Islet precursor cell (in vitro differentiated cells): ENCODE results near the gene SMURF2.

Source experiments
- DNase-seq: peaks from one replicate; pipeline ENCODE4 v3.0.0-alpha.2; 2018

The SMURF2 gene

DNA sequence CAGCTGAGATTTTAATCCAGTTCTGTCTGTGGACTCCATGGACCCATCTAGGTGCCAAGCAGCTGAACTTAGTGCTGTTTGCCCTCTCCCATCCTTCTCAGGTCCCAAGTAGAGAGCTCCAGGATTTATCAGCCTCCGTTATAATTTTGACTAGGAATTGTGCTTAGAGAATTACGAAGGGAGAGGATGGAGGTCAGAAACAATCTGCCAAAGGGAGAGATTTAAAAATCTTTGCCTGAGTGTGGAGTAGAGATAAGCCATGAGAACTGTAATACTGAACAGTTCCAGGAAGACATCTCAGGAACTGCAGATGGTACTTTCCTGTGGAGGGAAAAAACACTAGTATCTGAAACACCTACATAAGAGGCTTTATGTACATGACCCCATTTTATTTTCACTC, 128.3 kb downstream of the SMURF2 start:
- DNase-seq: no peak

DNA sequence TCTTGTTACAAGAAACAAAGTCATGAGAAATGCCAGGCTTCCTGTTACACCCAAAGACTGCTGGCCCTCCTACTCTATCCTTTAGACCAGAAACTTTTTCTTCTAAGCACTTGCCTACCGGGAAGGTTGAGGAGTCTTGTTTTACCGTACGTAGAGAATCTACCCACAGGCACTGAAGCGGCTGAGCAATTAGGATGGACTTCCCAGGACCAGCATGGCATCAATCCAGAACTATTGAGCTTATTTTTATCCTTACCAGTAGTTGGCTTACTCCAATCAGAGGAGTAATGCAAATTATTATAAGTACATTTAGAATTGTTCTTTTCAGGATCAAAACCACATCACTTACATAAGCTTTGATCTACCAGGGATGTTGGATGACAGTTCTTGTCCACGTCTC, 129.7 kb downstream of the SMURF2 start:
- no peak for DNase-seq

DNA sequence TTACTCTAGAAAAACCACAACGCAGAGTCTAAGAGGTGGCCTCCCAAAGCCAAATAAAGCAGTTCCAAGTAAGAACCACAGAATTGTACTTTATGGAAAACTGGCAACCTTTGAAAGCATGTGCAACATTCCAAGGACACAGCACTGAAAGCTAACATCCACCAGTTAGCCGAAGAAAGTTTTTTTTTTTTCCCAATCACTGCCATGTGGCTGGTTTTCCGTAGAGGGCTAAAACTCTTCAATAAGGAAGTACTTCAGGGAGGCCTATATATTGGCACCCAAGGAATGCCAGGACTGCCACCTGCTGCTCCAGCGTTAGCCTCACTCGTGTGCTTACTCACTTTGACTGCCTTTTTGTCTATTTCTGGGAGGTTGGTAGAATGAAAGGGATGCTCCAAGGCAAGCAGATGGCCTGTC, 130.1 kb downstream of the SMURF2 start:
- DNase-seq: no peak

DNA sequence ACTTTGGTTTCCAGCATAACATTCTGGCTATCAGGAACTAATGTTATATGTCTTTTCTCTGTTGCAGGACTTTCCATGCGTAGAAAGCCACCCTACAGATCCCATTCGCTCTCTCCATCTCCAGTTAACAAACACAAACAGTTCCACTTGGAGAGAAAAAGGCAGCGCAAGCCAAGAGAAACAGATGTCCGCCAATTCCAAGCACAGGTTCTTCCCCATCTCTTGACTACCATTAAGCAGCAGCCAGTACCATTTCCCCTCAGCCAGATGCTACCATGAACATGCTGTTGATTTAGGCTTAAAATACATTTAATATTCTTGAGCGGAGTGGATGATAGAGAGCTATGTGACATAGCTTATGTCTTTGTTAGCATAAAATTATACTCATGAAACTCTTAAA, 132.9 kb downstream of the SMURF2 start:
- DNase-seq: no peak

DNA sequence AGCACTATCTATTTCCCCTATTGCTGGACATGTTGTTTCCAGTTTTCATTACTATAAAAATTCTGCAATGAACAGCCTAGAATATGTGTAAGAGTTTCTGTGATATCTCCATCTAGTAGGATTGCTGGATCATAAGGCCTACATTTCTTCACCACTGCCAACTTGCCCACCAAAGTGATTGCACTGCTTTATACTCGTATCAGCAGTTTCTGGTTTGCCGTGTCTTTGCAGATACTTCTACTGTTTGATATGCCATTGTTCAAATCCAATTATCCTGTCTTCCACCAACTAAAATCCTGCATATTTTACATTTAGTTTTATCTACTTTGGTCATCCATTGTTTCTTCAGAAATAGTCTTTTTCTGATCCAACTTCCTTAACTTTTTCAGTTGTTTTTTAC, 134.2 kb downstream of the SMURF2 start:
- no peak for DNase-seq

DNA sequence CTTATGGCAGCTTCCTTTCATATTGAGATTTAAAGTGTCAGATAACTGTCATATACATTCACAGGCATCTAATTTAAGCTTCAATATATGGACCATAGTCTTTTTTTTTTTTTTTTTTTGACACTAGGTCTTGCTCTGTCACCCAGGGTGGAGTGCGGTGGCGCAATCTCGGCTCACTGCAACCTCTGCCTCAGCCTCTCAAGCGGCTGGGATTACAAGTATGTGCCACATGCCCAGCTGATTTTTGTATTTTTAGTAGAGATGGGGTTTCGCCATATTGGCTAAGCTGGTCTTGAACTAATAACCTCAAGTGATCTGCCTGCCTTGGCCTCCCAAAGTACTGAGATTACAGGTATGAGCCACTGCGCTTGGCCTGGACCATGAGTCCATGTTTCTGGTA, 141.7 kb downstream of the SMURF2 start:
- DNase-seq: no peak

DNA sequence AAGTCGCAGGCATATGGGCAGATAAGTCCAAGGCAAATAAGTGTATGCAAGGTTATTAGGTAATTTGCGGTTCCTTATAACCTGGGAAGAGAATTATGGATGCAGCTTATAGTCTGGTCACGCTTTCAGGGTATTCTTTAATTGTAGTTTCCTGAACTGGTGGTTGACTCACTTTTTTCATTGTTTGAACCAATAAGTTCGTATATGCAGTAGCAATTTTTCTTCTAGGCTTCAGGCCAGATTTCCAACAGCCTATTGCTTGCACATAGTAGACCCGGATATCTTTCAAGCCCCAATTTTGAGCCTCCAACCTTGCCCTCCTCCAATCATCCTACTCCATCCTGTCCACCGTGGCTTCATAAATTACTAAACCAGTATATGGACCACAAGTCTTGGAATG, 142.5 kb downstream of the SMURF2 start:
- no peak for DNase-seq

DNA sequence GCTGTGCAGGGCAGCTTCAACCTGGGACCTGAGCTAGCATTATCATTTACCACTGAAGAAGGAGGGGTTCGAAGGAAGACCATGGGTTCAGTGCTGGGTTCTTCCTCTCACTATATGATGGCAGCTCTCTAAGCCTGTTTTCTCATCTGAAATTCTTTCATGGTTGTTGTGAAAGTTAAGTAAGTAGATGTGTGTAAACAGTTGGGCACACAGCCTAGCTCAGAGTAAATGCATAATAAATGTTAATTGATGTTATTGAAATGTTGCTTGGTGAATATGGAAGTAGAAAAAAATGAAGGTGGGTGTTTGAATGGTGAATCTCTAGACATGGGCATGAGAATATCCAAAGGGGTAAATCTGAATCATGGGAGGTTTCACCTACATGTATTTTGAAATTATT, 146.3 kb downstream of the SMURF2 start:
- no peak for DNase-seq

DNA sequence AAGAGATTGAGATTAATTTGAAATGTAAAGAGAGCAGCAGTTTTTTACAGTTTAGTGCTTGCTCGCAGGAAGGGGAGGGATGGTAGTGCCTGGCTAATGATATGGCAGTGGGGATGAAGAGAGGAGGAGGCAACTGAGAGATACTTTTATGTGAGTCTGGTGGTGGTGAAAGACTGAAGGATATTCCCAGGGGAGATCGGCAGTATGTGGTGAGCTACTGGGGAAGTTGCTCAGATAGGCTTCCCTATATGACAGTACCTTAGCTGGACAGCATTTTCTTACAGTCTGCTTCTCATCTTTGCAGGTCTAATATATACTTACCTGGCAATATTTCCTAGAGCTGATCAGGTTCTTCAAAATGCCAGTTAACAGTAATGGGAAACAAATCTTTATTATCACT, 146.7 kb downstream of the SMURF2 start:
- DNase-seq: no peak

DNA sequence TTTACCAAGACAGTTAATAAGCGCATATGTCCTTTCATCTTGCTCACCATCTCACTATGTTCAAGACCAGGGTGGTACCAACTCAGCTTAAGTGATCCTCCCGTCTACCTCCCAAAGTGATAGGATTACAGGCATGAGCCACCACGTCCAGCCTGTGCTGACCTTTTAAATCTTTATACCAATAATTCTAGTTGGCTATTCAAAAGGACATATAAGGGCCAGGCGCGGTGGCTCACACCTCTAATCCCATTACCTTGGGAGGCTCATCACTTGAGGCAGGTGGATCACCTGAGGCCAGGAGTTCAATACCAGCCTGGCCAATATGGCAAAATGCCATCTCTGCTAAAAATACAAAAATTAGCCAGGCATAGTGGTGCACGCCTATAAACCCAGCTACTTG, 152.9 kb downstream of the SMURF2 start:
- no peak for DNase-seq

DNA sequence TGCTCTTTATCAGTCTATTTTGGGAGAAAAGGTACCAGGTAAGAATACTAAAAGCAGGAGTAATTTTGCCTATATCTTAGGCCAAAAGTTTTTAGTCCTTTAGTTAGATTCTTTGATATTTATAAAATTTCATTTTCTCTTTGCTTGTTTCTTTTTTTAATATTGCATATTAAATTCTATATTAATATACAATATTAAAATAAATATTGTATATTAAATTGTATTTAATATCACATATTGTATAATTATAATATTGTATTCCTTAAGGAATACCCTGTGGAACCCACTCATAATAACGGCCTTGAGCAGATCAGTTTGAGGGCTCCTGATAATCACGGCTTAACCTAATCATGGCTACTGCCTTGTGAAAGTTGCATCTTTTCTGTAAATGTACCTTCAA, 153.4 kb downstream of the SMURF2 start:
- DNase-seq: no peak

DNA sequence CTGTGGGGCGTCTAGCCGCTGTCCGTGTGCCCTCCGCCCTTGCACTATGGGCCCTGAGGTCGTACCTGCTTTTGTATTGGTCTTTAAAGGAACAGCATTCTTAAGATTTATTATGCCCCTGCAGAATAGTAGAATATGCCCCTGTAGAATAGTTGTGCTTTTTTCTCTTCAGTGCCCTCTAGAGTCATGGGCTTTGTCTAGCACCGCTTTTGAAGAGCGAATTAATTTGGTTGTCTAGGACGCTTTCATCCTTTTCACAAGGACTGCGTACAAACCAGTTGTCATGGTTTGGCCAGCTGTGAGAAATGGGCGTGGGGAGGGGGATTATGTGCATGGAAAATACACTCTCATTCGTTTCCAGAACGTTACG, 154.7 kb downstream of the SMURF2 start:
- peak; percentile 60 for DNase-seq

DNA sequence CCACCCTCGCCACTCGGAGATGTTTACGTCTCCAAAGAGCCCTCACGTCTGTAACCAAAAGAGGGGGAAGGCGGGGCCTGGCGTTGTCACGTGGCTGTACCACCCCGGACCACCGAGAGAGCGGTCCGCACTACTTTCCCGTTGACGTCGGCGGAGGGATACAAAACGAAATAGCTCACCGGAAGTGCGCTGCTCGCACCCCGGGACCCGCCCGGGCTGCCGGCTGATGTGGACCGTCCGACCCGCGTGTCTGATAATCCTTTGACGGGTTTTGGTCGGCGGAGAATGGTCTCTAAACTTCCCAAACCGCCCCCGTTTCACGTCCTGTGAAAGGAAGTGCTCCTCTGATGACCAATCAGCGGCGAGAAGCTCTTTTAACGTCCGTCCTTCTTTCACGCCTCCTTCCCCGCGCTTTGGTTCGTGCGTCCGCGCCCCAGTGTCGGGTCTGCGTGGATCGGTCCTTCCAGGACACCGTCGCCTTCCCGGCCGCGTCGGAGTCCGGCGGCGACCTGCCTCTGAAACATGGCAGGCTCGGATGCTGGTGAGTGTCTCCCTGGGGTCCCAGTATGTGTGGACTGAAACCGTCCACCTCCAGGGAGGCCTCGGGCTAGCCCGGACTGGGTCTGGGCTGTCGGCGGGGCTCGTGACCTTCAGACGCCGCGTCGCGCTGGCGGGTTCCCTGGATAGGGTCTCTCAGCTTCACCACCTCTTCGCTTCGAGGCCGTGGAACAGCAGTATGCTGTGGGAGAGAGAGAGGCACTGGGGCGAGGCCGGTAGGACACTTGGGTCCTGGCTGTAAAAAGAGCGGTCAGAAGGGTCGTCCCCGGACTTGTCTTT, 155.3 kb downstream of the SMURF2 start, which contains the start of gene CEP95:
Gene CEP95 (plus strand): TSS at position 402 of the 837 bp plus-strand sequence. CDS start 121 bp downstream, at position 523.
- no peak for DNase-seq

DNA sequence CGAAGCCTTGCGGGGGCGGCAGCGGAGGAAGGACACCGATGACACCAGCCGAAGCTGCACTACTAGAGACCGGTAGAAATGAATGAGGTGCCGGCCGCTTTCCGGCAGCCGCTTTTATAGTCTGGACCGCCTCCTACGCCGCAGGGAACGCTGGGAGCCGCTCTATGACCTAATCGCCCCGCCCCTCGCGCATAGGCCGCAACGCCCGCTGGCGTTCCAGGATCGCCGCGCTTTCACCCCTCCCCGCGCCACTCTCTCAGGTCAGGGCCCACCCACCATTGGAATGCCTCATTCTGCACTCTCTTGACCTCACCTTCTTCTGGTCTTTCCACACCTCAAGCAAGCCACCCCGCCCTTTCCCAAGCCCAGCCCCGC, 155.9 kb downstream of the SMURF2 start, which contains the start of gene DDX5:
Gene DDX5 (minus strand): TSS at position 89 of the 375 bp plus-strand sequence. CDS start 170 bp downstream, outside the sequence.
- DNase-seq: peak; percentile 100

DNA sequence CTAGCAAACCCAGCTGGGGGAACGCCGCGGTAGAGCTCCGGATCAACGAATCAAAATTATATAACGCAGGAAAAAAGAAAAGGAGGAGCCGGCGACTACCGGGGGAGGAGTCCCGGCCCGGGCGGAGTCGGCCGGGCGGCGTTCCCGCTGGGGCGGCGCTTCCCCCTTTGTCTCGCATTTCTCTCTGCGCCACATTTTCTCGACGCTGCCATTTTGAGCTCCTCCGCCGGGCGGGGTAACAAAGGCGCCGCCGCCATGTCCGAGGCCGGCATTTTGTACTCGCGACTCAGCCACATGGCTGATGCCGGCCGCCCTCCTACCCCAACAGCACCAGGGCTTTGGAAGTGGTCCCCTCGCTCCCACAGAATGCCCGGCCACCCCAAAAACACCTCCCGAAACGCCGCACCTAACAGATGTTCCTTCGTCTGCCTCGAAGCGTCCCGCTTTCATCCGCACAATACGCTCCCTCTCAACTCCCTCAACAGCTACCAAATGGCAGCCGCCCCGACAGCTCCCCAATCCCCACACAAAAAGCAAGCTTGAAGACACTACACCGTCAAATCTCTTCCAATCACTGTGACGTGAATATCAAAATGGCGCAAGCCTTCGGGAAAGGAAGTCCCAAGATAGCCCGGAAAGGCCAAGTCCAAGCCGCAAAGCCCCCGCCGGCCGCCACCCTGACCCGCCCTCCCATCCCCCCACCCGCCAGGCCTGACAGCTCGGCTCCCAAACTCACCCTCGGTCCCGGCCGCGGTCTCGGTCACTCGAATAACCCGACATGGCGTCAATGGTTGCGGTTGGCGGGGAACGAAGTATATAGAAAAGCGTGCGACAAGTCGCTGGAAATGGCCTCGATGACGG, 156.5 kb downstream of the SMURF2 start:
- DNase-seq: peak; percentile 85

DNA sequence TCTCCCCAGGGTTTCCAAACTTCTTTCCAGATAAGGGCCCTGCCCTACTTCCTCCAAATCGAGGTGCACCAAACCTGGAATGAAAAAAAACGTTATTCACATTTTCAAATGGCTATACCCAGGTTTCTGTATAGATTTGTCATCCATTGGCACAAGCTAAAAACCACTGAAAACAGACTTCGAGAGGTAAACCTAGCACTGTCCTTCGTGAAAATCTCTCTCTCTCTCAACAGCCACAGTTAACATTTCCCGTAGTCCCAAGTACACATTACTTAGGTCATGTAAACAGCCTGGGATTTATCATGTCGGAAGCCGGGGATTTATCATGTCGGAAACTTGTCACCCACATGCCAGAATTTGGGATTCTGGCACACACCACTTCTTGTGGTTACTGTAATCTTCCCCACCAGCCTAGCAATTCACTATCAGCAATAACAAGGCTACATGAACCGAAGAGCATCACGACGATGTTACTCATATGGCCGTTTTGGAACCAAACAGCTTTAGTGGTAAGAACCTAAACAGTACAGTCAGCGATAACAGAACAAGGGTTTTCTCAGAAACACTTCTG, 157.3 kb downstream of the SMURF2 start:
- DNase-seq: no peak

DNA sequence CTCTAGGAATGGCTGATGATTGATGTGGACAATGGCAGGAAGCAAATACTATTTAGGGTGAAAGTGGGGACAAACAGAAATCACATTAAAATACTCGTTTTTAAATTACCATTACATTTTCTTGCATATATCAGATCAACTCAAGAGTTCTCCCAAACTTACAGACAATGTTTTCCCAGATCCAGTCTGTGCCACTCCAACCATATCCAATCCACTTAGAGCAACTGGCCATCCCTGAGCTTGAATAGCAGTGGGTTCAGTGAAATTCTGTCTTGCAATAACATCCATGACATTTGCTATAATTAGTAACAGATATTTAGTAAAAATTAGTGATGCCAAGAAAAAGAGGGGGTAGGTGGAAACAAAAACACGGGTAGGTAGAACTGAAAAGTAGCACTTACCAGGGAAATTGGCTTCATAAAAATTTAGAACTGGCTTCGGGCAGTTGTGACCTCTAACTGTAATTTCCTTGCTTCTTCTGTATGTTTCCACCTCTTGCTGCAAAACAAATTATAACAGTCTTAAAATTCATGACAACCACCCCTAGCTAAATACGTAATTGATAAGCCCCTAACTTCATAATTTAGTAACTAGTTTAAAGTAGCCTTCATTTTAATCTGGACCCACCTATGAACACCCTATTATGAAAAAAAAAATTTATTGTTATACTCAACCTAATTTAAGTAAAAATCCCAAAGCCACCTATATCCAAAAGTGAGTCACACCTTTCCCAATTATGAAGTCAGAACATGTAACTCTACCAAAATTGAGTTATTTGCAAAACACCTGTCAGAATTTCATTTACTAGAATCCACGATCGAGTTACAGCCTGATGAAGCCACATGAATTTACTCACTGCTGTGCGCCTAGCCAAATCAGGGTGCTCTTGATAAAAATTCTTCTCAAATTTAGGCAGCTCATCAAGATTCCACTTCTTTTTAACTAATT, 158.0 kb downstream of the SMURF2 start:
- DNase-seq: no peak

DNA sequence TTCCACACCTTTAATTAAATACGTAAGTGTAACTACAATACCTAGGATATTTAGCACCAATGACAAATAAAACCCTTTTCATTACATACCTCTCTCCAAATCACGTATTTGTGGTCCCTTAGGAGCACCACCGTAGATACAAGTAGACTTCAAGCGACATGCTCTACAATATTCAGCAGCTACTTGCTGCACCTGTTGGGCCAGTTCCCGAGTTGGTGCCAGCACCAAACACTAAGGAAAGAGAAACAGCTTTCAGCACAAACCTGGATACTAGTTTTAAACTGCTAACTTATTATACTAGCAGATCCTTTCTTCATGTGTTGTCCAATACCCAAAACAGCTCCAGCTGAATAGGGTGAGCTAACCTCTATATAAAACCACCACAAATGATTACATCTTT, 158.8 kb downstream of the SMURF2 start:
- no peak for DNase-seq

DNA sequence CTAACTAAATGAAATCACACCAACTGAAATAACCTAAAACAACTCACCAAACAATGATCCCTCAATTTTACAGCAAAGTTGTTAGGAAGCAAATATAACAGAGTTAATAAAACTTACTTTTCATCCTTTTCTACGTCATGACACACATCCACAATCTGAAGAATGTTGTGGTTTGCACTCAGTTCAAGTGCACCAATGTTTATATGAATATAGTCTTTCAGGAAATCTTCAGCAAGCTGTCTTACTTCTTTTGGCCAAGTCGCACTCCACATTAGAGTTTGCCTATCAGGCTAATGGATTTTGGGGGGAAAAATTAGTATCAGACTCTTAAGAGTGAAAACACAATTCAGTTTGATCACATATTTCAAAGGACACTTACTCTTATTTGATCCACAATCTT, 159.3 kb downstream of the SMURF2 start:
- no peak for DNase-seq

DNA sequence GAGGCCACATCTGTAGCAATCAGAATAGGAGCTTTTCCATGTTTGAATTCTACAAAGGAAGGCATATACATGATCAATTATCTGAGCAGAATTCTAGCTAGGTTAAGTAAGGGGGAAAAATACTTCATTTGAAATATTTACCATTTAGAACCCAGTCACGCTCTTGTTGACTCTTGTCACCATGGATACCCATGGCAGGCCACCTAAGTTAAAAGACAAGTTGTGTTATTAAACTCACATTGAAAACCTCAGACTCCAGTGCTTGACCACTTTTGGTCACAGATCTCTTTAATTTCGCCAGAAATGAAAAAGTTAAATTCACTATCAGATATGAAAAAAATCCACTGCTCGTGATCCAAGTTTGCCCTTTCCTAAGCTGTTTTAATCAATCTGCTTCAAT, 160.1 kb downstream of the SMURF2 start:
- DNase-seq: no peak

DNA sequence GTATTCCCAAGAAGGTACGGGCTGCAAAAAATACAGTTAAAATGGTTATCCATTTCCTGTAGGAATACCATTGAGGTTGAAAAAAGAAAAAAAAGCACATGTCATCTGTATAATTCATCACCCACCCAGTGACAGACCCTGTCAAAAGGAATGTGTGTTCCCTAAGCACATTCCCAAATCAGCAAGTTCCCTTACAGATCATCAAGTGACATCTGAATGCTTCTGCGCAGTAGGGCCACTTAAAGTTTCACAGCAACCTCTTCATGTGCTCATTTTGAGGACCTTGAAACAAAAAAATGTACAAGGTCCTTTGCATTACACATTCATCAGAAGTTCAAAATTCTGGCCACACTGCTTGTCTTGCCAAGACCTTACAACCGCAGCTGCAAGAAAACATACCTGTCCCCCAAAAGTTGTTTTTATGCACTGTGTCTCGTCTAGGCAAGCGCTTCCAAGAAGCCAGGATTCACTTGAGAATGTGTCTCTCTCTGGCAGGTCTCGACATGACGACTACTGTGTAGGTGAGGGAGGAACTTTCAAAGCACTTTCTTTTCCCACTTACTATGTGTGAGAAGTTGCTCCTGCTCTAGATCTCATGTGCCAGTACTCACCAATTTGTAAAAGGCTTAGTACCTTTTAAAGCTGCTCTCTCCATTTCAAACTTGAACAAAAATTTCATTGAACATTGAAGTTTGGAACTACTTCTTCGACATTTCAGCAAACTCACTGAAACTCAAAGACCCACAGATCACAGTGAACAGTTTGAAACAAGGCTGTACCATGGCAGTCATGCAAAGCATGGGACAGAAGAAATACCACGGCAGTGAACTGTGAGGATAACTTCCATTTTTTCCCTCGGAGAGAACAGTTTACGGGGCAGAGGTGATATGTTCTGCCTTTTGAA, 161.0 kb downstream of the SMURF2 start:
- DNase-seq: no peak
